GM19025 (cell line): Measurements from ENCODE around the gene MORC3.
"Not testable (repeated sequence)": the region's sequence is repeated elsewhere in the genome, so short reads cannot be mapped to it uniquely, and the experiment has no call there.

Source experiments
- ATAC-seq: cut with Tn5 transposase; IDR thresholded peaks from one replicate; pipeline ENCODE4 v1.9.1; 2021; ENCODE audit warnings: mild to moderate bottlenecking, low read depth, moderate library complexity; ENCODE audit not compliant: unreplicated experiment

Gene MORC3

DNA sequence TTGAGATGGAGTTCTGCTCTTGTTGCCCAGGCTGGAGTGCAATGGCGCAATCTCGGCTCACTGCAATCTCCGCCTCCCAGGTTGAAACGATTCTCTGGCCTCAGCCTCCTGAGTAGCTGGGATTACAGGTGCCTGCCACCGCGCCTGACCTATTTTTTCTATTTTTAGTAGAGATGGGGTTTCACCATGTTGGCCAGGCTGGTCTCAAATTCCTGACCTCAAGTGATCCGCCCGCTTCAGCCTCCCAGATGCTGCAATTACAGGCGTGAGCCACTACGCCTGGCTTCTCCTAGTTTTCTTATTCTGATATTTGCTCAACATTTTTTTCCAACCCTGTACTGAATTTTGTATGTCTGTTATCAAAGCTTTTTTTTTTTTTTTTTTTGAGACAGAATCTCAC, 62.7 kb downstream of the MORC3 start:
- not testable (repeated sequence) for ATAC-seq

DNA sequence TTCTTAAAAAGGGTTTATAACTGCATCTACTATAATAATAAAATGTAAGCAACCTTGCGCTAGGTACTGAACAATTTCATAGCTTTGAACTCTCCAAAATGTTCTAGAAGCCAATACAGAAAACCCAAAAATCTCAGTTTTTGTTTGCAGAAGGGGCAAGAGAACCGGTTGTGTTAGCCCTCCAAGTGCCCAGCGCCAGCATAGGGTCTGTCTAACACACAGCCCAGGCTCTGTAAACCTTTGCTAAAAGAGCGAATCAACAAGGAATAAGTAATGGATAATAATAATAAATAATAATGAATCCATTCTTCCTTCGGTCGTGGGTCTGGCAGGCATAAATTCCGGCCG, 64.9 kb downstream of the MORC3 start:
- no peak for ATAC-seq

DNA sequence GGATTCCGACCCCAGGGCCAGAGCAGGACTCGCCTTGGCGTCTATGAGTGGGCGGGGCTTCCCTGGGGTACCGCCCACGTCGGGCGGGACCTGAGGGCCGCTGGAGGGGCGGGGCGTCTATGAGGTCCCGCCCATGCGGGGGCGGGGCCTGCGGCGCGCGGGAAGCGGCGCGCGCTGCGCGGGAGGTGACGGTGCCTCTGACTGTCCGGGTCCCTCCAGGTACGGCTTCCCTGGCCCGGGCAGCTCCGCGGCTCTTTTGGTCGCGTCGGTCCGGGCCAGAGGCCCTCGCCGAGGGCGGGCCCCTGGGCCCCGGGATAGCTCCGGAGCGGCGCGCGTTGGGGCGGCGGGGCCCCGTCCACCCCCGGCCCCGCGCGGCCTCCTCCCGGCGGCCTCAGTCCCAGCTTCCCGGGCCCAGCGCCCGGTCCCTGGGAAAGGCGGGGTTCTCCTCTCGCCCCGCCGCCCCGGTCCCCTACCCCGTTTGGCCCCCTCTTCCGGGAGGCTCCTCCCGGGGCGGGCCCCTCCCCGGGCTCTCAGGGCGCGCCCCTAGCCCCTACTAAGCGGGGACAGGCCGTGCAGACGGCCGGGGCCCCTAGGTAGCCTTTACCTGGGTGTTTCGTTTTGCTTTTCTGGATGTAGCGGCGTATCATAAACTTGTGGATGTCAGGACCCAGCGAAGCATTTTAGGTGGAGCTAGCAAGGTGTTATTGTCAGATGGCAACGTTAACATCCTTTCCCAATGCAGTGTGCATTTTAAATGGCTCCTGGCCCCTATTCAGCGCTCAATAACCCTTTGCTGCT, 65.4 kb downstream of the MORC3 start, which contains the start of gene CHAF1B:
Gene CHAF1B, plus strand, starts transcription at position 160 of the 798 bp plus-strand sequence. CDS start 745 bp downstream, outside the sequence.
- peak; percentile 95 for ATAC-seq

DNA sequence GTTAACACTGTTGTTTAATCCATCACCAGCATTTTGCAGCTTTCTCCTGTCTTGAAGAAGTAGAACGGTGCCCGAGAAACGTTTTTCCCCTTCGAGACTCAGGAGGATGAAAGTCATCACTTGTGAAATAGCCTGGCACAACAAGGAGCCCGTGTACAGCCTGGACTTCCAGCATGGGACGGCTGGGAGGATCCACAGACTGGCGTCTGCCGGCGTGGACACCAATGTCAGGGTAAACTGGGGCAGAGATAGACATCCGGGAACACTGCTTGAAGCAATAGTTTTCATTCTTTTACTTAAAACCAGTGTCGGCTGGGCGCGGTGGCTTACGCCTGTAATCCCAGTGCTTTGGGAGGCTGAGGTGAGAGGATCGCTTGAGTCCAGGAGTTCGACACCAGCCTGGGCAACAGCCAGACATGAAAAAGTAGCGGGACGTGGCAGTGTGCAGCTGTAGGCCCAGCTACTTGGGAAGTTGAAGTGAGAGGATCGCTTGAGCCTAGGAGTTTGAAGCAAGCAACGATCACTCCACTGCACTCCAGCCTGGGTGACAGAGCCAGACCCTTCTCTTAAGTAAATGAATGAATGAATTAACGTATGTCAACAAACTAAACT, 66.1 kb downstream of the MORC3 start:
- ATAC-seq: no peak

DNA sequence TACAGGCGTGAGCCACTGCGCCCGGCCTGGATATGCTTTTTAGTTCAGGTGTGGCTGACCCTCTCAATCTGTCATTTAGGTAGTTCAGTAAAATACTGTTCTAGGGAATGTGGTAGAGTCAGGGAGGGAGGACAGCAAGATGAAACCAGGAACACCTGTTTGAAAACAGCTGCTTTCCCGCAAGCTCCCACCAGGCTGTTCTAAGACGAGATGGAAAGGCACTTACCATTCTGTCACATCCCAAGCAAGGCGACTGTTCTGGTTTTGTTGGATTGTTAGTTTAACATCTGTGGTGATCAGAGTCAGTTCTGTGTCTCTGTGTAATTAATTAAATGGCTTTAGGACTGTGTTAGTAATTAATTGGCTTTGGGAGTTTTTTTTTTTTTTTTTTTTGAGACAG, 68.1 kb downstream of the MORC3 start:
- ATAC-seq: no peak

DNA sequence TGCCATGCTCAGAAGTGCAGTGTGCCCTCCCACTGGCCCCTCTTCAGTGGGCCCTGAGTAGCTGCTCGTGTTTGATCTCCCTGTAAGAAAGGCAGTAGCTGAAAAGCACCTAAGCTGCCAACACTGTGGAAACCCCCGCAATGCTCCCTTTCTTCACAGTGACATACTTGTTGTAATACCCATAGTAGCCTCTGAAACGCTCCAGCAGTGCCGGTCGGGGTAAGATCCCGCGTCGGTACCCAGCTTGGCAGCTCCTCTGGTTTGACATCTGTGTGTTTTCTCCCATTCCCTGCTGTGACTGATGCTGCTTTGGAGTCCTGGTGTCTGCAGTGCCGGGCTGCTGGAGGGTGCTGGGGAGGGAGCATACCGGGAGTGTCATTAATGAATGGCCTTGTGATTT, 68.8 kb downstream of the MORC3 start:
- no peak for ATAC-seq

DNA sequence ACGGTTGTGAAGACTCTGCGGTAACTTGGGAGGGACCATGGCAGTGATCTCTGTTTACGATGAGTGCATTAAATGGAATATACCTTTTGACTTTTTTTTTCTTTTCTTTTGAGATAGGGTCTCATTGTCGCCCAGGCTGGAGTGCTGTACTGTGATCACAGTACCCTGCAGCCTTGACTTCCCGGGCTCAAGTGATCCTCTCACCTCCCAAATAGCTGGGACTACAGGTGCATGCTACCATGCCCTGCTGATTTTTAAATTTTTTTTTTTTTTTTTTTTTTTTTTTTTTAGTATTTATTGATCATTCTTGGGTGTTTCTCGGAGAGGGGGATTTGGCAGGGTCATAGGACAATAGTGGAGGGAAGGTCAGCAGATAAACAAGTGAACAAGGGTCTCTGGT, 71.7 kb downstream of the MORC3 start:
- ATAC-seq: not testable (repeated sequence)

DNA sequence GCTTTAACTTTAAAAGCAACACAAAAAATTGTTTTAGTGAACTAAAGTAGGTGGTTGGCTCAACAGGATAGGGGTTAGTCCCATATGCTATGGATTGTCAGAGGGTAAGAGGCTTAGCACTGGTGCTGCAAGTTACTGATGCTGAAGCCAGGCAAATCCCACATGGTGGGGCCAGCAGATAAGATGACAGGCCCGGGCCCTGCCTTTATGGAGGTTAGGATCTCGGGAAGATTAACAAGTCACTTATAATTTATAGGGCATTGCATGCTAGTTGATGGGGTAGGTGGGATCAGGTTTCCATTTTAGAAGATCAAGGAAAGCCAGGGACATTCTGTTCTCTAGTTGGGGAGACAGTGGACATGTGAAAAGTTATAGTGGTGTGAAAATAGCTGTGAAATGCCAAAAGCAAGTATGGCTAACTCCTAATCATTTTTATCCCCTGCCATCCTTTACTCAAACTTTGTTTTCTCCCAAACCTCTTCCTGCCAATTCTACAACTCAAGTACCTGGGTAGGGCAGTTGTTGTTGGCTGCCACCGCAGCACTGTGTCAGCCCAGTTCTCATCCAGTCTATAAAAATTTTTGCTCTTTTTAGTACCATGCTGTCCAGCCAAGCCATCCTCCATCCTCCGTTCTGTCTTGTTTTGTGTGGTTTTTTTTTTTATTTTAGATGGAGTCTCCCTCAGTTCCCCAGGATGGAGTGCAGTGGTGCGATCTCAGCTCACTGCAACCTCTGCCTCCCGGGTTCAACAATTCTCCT, 75.5 kb downstream of the MORC3 start:
- no peak for ATAC-seq

DNA sequence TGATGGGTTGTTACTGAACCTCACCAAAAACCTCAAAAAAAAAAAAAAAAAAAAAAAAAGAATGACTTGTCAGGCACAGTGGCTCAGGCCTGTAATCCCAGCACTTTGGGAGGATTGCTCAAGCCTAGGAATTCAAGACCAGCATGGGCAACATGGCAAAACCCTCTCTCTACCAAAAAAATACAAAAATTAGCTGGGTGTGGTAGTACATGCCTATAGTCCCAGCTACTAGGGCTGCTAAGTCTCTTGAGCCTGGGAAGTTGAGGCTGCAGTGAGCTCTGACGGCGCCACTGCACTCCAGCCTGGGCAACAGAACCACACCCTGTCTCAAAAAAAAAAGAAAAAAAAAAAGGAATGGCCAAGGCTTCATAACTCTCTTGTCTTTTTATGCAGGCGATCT, 76.3 kb downstream of the MORC3 start:
- ATAC-seq: no peak

DNA sequence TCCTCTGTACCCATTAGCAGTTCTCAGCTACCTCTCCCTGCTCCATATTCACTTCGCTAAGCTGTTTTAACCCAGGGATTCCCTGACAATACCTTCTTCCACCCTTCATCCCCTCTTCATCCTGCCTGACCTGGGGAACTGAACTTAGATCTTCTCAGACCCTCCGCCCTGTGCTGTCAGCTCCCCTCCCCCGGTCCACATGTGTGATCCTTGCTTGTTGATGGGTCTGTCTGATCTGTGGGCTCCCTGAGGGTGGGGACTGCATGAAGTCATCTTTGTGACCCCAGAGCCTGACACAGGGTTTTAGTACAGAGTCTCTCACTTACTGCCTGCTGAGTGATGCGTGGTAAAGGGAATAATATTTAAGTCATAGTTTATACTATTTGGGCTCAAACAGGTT, 77.0 kb downstream of the MORC3 start:
- ATAC-seq: no peak

DNA sequence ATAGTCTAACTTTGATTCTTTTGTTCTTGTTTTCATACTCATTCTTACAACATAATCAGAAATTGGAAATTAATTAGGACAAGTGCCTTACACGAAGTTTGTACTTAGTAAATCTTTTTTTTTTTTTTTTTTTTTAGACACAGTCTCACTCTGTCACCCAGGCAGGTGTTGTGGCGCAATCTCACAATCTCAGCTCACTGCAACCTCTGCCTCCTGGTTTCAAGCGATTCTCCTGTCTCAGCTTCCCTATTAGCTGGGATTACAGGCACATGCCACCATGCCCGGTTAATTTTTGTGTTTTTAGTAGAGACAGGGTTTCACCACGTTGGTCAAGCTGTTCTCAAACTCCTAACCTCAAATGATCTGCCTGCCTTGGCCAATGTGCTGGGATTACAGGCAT, 77.6 kb downstream of the MORC3 start:
- ATAC-seq: no peak

DNA sequence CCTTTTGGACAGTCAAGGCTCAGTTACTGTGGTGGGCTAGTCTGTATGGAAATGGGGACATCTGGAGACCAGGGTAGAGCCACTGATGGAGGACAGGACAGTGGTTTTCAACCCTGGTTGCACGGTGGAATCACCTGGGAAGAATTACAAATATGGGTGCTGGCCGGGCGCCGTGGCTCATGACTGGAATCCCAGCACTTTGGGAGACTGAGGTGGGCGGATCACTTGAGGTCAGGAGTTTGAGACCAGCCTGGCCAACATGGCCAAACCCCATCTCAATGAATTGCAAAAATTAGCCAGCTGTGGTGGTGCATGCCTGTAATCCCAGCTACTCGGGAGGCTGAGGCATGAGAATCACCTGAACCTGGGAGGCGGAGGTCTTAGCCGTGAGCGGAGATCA, 79.7 kb downstream of the MORC3 start:
- ATAC-seq: not testable (repeated sequence)

DNA sequence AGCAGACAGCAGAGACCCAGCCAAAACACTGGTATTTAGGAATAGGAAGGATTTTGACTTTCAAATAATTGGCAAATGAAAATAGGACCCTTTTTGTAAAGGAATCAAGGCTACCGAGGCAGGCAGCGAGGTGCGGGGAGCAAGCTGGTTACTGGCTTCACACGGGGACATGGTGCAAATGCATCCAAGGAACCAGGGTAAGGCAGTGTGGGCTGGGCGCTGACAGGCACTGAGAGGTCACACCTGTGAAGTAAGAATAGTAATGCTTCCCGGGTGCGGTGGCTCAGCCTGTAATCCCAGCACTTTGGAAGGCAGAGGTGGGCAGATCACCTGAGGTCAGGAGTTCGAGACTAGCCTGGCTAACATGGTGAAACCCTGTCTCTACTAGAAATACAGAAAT, 80.7 kb downstream of the MORC3 start:
- no peak for ATAC-seq

DNA sequence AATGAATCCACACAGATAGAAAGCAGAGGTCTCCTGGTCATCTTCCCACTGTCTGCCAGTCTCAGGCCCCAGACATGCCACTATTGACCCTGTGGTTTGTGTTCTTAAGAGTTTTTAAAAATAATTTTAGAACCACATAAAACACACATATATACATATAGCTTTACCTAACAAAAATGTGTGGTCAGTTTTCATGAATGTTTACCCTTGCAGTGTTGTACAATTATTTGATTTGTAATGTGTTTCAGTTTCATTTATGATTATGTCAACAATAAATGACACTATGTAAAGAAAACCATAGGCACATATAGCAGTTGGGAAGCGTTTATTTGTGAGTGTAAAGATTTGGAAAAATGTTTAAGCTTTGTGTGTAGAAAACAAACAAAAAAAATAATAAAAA, 82.3 kb downstream of the MORC3 start:
- ATAC-seq: no peak

DNA sequence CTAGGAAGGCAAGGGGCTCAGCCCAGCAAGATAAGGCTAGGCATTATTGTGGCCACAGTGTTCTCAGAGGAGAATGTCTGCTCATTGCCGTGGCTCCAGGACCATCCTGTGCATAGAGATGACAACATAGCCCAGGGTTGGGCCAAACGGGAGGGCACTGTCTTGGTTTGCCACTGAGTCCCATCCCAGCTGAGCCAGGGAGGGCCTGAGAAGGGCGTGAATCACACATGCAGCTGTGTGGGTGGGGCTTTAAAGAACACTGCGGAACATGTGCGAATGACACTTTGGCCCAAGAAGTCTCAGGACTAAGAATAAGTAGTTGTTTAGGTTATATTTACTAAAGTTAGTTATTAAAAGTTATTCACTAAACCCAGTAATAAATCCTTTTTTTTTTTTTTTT, 83.7 kb downstream of the MORC3 start:
- ATAC-seq: no peak

DNA sequence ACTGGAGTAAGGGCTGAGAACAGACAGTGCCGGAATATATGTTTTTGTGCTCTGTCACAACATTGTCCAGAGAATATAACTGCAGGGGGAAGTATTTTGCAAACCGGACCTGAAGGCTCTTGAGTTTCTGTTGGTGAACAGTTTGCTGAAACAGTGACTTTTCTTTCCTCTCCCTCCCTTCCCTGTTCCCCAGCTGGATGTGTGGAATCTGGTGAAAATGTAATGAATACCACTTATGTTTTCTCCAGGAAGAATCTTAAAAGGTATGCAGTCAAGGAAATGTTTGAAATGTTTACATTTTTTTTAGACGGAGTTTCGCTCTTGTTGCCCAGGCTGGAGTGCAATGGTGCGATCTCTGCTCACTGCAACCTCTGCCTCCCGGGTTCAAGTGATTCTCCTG, 88.6 kb downstream of the MORC3 start:
- ATAC-seq: no peak

DNA sequence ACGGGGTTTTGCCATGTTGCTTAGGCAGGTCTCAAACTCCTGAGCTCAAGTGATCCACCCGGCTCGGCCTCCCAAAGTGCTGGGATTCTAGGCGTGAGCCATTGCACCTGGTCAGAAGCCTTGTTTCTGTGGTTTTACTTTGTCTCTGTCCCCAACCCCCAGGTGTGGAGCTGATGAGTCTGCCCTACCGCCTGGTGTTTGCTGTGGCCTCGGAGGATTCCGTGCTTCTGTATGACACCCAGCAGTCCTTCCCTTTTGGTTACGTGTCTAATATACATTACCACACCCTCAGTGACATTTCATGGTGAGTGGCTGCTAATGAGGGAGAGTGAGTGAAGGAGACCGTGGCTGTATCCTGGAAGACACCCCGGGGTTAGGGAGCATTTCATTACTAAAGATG, 91.3 kb downstream of the MORC3 start:
- no peak for ATAC-seq

DNA sequence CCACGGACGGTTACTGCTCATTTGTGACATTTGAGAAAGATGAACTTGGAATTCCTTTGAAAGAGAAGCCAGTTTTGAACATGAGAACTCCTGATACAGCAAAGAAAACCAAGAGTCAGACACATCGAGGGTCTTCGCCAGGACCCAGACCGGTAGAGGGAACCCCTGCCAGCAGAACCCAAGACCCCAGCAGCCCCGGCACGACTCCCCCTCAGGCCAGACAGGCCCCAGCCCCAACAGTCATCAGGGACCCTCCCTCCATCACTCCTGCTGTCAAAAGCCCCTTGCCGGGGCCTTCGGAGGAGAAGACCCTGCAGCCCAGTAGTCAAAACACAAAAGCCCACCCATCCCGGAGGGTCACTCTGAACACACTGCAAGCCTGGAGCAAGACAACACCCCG, 92.9 kb downstream of the MORC3 start:
- ATAC-seq: no peak

DNA sequence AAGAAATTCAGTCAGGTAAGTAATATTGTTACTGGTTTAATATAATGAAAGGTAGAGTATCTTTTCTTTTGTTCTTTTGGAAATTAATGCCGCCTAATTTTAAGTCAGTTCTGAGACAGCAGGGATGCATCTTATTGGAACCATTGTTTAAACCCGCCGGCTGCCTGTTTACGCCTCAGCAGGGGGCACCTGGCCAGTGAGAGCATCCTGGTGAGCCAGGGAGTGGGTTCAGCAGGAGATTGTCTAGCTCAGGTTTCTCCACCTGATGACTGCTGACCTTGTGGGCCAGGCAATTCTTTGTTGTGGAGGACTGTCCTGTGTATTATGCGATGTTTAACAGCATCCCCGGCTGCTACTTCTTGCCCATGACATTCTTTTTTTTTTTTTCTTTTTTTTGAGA, 95.4 kb downstream of the MORC3 start:
- no peak for ATAC-seq

DNA sequence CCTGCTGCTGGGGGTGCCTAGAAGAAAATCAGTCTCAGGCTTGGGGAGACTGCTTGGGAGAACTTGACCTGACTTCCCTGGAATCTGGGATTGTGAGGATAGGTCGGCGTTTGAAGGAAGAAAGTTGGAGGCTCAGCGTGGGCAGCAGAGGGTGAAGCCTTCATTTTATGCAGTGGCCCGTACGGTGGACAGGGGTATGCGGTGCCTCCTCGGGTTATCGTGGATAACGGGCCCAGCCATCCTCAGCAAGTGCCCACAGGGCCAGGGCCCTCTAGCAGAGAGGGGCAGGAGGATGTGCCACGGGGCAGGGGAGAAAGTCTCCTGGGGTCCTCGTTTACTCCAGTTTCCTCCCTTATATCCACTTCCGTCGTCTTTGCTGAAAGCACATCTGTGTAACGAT, 99.2 kb downstream of the MORC3 start:
- ATAC-seq: no peak

DNA sequence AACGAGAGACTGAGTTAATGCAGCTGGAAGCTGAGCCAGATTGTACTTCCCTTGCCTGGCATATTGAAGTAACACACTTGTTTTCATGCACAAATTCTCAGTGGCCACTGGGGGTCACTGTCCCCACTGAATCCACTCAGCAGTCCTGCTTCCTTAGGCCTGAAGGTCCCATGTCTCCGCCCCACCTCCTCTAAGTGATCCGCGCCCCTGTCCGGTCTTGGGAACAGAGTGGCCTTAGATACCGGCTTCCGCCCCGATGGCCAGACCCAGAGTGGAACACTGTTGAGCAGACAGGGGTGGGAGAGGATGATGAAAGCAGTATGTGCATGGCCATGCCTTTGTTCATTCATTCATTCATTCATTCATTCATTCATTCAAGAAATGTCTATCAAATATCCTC, 100.0 kb downstream of the MORC3 start:
- no peak for ATAC-seq
